AG04450 (cell line): ENCODE measurements around the gene MISP. TPM values are rescaled to one million over a fixed set of nuclear protein-coding genes. Genes with fewer than 3 reads are reported as not detected.

Source experiments
- CTCF ChIA-PET: fragments of 300-600, 350-600 bp; formaldehyde crosslinking; extraction: SDS; loops from one replicate; lab custom pipeline; 2022; ENCODE audit warnings: antibody characterized with exemption, inconsistent platforms; lab: Charles Lee
- POLR2A ChIA-PET: fragments of 350-600 bp; formaldehyde crosslinking; extraction: SDS; loops from one replicate; lab custom pipeline; 2021; ENCODE audit warnings: antibody characterized with exemption, inconsistent platforms; lab: Yijun Ruan, JAX
- DNase-seq: peaks from one replicate; pipeline ENCODE4 v3.0.0-alpha.2; 2011; ENCODE audit warnings: low read depth, low spot score
- H3K27ac ChIP-seq: one replicate; pipeline ENCODE4 v1.5.1; 2012; ENCODE audit warnings: low read depth, low read length, control low read depth
- H3K27me3 ChIP-seq: one replicate; pipeline ENCODE4 v1.6.0; 2012; ENCODE audit warnings: low read length; ENCODE audit not compliant: control insufficient read depth, insufficient read depth
- H3K4me3 ChIP-seq: 2 replicates; pipeline ENCODE4 v1.5.1; 2011; ENCODE audit warnings: mild to moderate bottlenecking, low read depth, low read length, control low read depth
- H3K9me3 ChIP-seq: 2 replicates; pipeline ENCODE4 v1.5.1; 2012; ENCODE audit warnings: low read length; ENCODE audit not compliant: control insufficient read depth, insufficient read depth
- CTCF ChIP-seq: IDR thresholded peaks from 2 replicates; pipeline ENCODE4 v1.5.1; 2011; ENCODE audit warnings: low read depth, low read length, control low read depth, inconsistent platforms
- polyA plus RNA-seq: library from polyadenylated mRNA; depleted of rRNA; stranded (reverse); fragments of >200 nt; gene quantifications from 2 replicates; pipeline ENCODE4 v1.2.3, GENCODE V29; 2011

The MISP gene
- polyA plus RNA-seq, 1 experiment, result 0.09 TPM

- CTCF ChIA-PET, result no interaction called here
- no peak for TF ChIP-seq CTCF
- H3K27ac ChIP-seq, result no peak overlapping the region
- POLR2A ChIA-PET, result interaction anchor here (1.0 kb wide), 1 partner anchor 22 kb away, joined by 3 read pairs; no protein-coding TSS in a partner anchor
- peak overlapping the region; percentile 32 for H3K4me3 ChIP-seq
- no peaks in the 10 kb centered on the region for H3K27me3 ChIP-seq
- H3K9me3 ChIP-seq, result no peaks in the 10 kb centered on the region; the same call in 1 of the 2 replicates
- DNase-seq, result no peak
These were observed 49.6 kb downstream of the MISP start for GRCh38 chr19:800360-801029.

DNA sequence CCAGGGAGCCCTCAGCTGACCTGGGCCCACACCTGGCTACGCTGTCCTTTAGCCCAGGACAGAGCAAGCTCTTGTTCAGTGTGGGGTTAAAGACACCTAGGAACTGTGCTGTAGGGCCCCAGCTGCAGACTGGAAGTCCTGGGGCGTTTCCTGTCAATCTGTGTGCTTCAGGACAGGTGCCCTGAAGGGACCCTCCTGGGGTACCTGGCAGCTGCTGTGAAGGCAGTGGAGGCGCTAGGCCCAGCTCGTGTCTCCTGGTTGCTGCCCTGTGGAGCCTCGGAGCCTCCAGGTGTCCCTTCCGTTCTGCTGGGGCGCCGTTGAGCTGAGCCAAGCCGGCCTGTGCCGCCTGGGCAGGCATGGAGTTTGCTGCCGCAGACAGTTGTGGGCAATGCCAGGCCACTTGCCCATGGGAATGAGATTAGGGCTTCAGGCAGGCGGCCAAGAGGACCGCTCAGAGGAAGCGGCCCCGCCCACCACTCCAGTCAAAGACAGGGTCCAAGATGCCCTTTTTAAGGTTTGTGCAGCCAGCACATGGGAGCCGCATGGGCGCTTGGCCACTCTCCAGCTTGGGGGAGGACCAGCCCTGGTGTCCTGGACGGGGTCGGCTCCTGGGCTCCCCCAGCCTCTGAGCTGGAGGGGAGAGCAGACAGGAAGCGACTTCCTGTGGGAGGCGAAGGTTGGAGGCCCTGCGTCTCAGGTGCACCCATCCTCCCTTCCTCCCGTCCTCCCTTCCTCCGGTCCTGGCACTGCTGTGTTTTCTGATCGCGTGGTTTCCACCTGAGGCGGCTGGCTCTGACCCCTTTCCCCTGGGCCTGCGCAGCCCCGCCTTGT is 50.3 kb downstream of the MISP start:
- no peak for TF ChIP-seq CTCF
- Histone ChIP-seq H3K27me3 (no peaks in the 10 kb centered on the region), H3K9me3 (no peaks in the 10 kb centered on the region; the same call in 1 of the 2 replicates), H3K27ac (peak overlapping the region; percentile 21), H3K4me3 (peak overlapping the region; percentile 32)
- POLR2A ChIA-PET, result interaction anchor here (0.9 to 1.4 kb wide), 5 partner anchors 12 to 124 kb away, joined by 3 read pairs; partner anchors contain the start of genes MED16 and RNU6-9
- no peak for DNase-seq
- CTCF ChIA-PET, result interaction anchor here (0.9 kb wide), 1 partner anchor 30 kb away, joined by 4 read pairs; no protein-coding TSS in a partner anchor

GRCh38 chr19:801861-802497 is 51.1 kb downstream of the MISP start:
- POLR2A ChIA-PET, result interaction anchor here (0.6 to 1.4 kb wide), 7 partner anchors 11 to 125 kb away, joined by 3 to 13 read pairs (median 3); partner anchors contain the start of genes MED16 and RNU6-9
- Histone ChIP-seq H3K4me3 (peak overlapping the region; percentile 32), H3K9me3 (no peaks in the 10 kb centered on the region; the same call in 1 of the 2 replicates), H3K27me3 (no peaks in the 10 kb centered on the region), H3K27ac (peak overlapping the region; percentile 31)
- CTCF ChIA-PET, result interaction anchor here (0.6 to 0.9 kb wide), 2 partner anchors 23 to 31 kb away, joined by 4 to 7 read pairs; no protein-coding TSS in a partner anchor
- TF ChIP-seq CTCF, result no peak
- DNase-seq, result no peak

GRCh38 chr19:802498-803098 is 51.7 kb downstream of the MISP start:
- Histone ChIP-seq H3K27ac (peak overlapping the region; percentile 31), H3K9me3 (no peaks in the 10 kb centered on the region; the same call in 1 of the 2 replicates), H3K4me3 (peak overlapping the region; percentile 25), H3K27me3 (no peaks in the 10 kb centered on the region)
- ChIA-PET CTCF (interaction anchor here (0.6 to 0.9 kb wide), 3 partner anchors 23 to 32 kb away, joined by 3 to 7 read pairs (median 4); no protein-coding TSS in a partner anchor), POLR2A (interaction anchor here (0.6 to 1.4 kb wide), 5 partner anchors 11 to 126 kb away, joined by 3 to 13 read pairs (median 3); no protein-coding TSS in a partner anchor)
- DNase-seq, result no peak
- TF ChIP-seq CTCF, result no peak
